K562 (cell line): ENCODE data around the gene SYT8.

ENCODE experiments used
- CBX1 ChIP-seq: sonication (generic); IDR thresholded peaks from 2 replicates; pipeline ENCODE4 v1.6.1; 2016; ENCODE audit warnings: antibody characterized with exemption, low read depth, mild to moderate bottlenecking
- ELF1 ChIP-seq: fragments of 200-800 bp; sonication (Bioruptor generic); IDR thresholded peaks from 2 replicates; pipeline ENCODE4 v1.6.1; 2016; ENCODE audit warnings: missing genetic modification characterization, missing compliant biosample characterization
- GATAD2B ChIP-seq: fragments of 450-650 bp; IDR thresholded peaks from 2 replicates; pipeline ENCODE4 v1.6.1; 2017; ENCODE audit warnings: mild to moderate bottlenecking, borderline replicate concordance
- HDAC1 ChIP-seq, 2 experiments: fragments of 450-650 bp; IDR thresholded peaks; 2 replicates each; pipeline ENCODE4 v1.6.1; 2016 to 2017; ENCODE audit warnings: inconsistent platforms in 1 of 2, mild to moderate bottlenecking in 1 of 2, moderate library complexity in 1 of 2
- HMG20B ChIP-seq: fragments of 250-450 bp; sonication (Bioruptor Pico); IDR thresholded peaks from 2 replicates; pipeline ENCODE4 v1.5.0; 2021; ENCODE audit warnings: mild to moderate bottlenecking
- MAX ChIP-seq: sonication (generic); formaldehyde crosslinking; IDR thresholded peaks from 2 replicates; pipeline ENCODE4 v1.9.0; 2022; ENCODE audit warnings: mild to moderate bottlenecking, missing genetic modification reagents
- MYC ChIP-seq, 2 experiments: fragments of 250-450 bp in 1 of 2; sonication (Bioruptor Pico) in 1 of 2; IDR thresholded peaks; 2 replicates each; pipeline versions ENCODE4 v1.5.1 to v1.6.1; 2012 to 2021; ENCODE audit warnings: low read depth in 2 of 2, borderline replicate concordance in 1 of 2, improper control_type of control experiment in 1 of 2, low read length in 1 of 2, mild to moderate bottlenecking in 1 of 2, moderate library complexity in 1 of 2
- POLR2A ChIP-seq: fragments of 450-650 bp; conservative IDR thresholded peaks from 2 replicates; pipeline ENCODE4 v1.6.1; 2016
- POLR2AphosphoS2 ChIP-seq: IDR thresholded peaks from 2 replicates; pipeline ENCODE4 v1.6.1; 2012; ENCODE audit warnings: low read length, improper control_type of control experiment
- SAP30 ChIP-seq: fragments of 200-600 bp; sonication (generic); IDR thresholded peaks from 2 replicates; pipeline ENCODE4 v1.6.1; 2012; ENCODE audit warnings: borderline replicate concordance, low read depth, mild to moderate bottlenecking, moderate library complexity, low read length, control low read depth, inconsistent platforms; ENCODE audit not compliant: insufficient read depth, poor library complexity, severe bottlenecking
- TEAD4 ChIP-seq, 2 experiments: sonication (generic) in 1 of 2; formaldehyde crosslinking in 1 of 2; IDR thresholded peaks; 2 replicates each; pipeline versions ENCODE4 v1.6.1 to v1.8.0; 2012 to 2022; ENCODE audit warnings: borderline replicate concordance in 1 of 2, inconsistent platforms in 1 of 2, low read length in 1 of 2, mild to moderate bottlenecking in 1 of 2, missing genetic modification reagents in 1 of 2
- TF ChIP-seq, protein P1 (sequence below): fragments of 450-650 bp; formaldehyde crosslinking; IDR thresholded peaks from 2 replicates; pipeline ENCODE4 v1.4.0; 2020; ENCODE audit warnings: mild to moderate bottlenecking, mixed read lengths
- TF ChIP-seq, protein P2 (sequence below): fragments of 250-450 bp; sonication (Bioruptor Pico); IDR thresholded peaks from 2 replicates; pipeline ENCODE4 v1.4.0; 2020; ENCODE audit warnings: mild to moderate bottlenecking, moderate library complexity, borderline replicate concordance

DNA sequence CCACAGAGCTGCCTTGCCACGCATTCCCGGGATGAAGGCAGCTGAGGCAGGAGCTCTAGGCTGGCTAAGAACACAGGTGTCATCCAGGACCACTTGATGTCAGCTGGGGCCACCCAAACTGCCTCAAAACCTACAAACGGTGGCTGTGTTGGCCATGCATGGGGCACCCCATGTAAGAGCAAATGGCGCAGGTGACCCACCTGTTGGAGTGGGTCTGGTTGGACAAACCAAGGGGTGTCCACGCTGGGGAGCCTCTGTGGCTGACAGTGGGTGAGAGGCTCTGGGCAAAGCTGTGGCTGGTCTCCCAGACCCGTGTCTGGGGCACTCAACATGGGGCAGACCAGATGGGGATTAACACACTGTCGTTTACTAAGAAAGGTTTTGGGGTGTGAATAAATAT, 19.0 kb upstream of the SYT8 start:
- TF ChIP-seq HDAC1 (IDR thresholded peaks at IDR 0.05) (no peak), SAP30 (no peak), ELF1 (tag) (no peak), POLR2A (no peak), GATAD2B (no peak), MAX (CRISPR knock-in tag) (no peak), TEAD4 (IDR thresholded peaks at IDR 0.05; ENCODE audit: low read length) (no peak), TEAD4 (CRISPR knock-in tag; IDR thresholded peaks at IDR 0.05; ENCODE audit: borderline replicate concordance) (no peak), POLR2AphosphoS2 (no peak), HMG20B (CRISPR knock-in tag) (no peak), MYC (IDR thresholded peaks at IDR 0.05; ENCODE audit: low read depth, low read length) (no peak), MYC (CRISPR knock-in tag; IDR thresholded peaks at IDR 0.05; ENCODE audit: borderline replicate concordance, low read depth) (no peak), CBX1 (no peak)
- TF ChIP-seq, protein P1, sequence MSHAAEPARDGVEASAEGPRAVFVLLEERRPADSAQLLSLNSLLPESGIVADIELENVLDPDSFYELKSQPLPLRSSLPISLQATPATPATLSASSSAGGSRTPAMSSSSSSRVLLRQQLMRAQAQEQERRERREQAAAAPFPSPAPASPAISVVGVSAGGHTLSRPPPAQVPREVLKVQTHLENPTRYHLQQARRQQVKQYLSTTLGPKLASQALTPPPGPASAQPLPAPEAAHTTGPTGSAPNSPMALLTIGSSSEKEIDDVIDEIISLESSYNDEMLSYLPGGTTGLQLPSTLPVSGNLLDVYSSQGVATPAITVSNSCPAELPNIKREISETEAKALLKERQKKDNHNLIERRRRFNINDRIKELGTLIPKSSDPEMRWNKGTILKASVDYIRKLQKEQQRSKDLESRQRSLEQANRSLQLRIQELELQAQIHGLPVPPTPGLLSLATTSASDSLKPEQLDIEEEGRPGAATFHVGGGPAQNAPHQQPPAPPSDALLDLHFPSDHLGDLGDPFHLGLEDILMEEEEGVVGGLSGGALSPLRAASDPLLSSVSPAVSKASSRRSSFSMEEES, result no peak
- TF ChIP-seq, protein P2, sequence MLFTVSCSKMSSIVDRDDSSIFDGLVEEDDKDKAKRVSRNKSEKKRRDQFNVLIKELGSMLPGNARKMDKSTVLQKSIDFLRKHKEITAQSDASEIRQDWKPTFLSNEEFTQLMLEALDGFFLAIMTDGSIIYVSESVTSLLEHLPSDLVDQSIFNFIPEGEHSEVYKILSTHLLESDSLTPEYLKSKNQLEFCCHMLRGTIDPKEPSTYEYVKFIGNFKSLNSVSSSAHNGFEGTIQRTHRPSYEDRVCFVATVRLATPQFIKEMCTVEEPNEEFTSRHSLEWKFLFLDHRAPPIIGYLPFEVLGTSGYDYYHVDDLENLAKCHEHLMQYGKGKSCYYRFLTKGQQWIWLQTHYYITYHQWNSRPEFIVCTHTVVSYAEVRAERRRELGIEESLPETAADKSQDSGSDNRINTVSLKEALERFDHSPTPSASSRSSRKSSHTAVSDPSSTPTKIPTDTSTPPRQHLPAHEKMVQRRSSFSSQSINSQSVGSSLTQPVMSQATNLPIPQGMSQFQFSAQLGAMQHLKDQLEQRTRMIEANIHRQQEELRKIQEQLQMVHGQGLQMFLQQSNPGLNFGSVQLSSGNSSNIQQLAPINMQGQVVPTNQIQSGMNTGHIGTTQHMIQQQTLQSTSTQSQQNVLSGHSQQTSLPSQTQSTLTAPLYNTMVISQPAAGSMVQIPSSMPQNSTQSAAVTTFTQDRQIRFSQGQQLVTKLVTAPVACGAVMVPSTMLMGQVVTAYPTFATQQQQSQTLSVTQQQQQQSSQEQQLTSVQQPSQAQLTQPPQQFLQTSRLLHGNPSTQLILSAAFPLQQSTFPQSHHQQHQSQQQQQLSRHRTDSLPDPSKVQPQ (CRISPR knock-in tag), result no peak
